ENCODE data around the gene MBOAT2. TPM values are rescaled to one million over a fixed set of nuclear protein-coding genes. Genes with fewer than 3 reads are reported as not detected.
"Not testable (repeated sequence)": the region's sequence is repeated elsewhere in the genome, so short reads cannot be mapped to it uniquely, and the experiment has no call there.

MBOAT2 gene
- total RNA-seq, 6 donors from 2014 or later, result 18.8 to 39.2 (median 24.1) TPM

GRCh38 chr2:8922431-8922830 lies 81.1 kb downstream of the MBOAT2 start:
- no peak for ATAC-seq (ENCODE audit: low FRiP score in 2 of 2)
- Histone ChIP-seq H3K4me1 (peaks cover 0 to 19% (median 11%) of the 10 kb centered on the region in 4 donors), H3K9me3 (no peaks in the 10 kb centered on the region), H3K4me3 (no peak overlapping the region), H3K27me3 (no peaks in the 10 kb centered on the region), H3K36me3 (no peaks in the 10 kb centered on the region), H3K27ac (no peak overlapping the region)
- WGBS, 2 donors, result 93 to 96% methylated on average over 3 of the region's 3 CpGs
- no peak for DNase-seq
- TF ChIP-seq POLR2AphosphoS5 (IDR thresholded peaks at IDR 0.05) (no peak), POLR2A (IDR thresholded peaks at IDR 0.05) (no peak), CTCF (IDR thresholded peaks at IDR 0.05) (no peak), EP300 (IDR thresholded peaks at IDR 0.05) (no peak)

DNA sequence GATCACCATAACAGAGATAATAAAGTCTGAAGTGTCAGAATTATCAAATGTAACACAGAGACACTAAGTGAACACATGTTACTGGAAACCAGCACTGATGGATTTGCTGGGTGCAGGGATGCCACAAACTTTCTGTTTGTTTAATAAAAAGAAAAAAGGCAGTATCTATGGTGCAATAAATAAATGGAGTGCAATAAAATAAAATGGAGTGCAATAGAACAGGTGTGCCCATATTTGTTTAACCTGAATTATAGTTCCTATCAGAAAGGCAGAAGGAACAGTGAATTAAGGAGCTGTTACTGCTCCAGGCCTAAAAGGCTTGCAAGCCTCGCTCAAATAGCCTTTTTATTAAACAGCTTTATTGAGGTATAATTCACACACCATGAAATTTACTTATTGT lies 85.1 kb downstream of the MBOAT2 start:
- WGBS, 2 donors, result 92 to 93% methylated on average over 1 of the region's 1 CpG
- H3K9me3 ChIP-seq, result no peaks in the 10 kb centered on the region
- no peak for DNase-seq
- no peaks in the 10 kb centered on the region for H3K27me3 ChIP-seq
- H3K27ac ChIP-seq, result no peak overlapping the region
- no peak for TF ChIP-seq POLR2A (IDR thresholded peaks at IDR 0.05)
- no peak for TF ChIP-seq CTCF (IDR thresholded peaks at IDR 0.05)
- TF ChIP-seq EP300 (IDR thresholded peaks at IDR 0.05), result no peak
- TF ChIP-seq POLR2AphosphoS5 (IDR thresholded peaks at IDR 0.05), result no peak
- peaks cover 0 to 7% (median under 1%) of the 10 kb centered on the region in 4 donors for H3K4me1 ChIP-seq
- no peak for ATAC-seq (ENCODE audit: low FRiP score in 2 of 2)
- no peak overlapping the region for H3K4me3 ChIP-seq
- H3K36me3 ChIP-seq, result no peaks in the 10 kb centered on the region

GRCh38 chr2:8915941-8916340 lies 87.5 kb downstream of the MBOAT2 start:
- no peaks in the 10 kb centered on the region for H3K27me3 ChIP-seq
- no peaks in the 10 kb centered on the region for H3K4me1 ChIP-seq
- DNase-seq (no peak), ATAC-seq (ENCODE audit: low FRiP score in 2 of 2) (no peak)
- no peak overlapping the region for H3K27ac ChIP-seq
- H3K4me3 ChIP-seq, result no peak overlapping the region
- TF ChIP-seq EP300 (IDR thresholded peaks at IDR 0.05) (no peak), POLR2A (IDR thresholded peaks at IDR 0.05) (no peak), CTCF (IDR thresholded peaks at IDR 0.05) (no peak)
- no peaks in the 10 kb centered on the region for H3K36me3 ChIP-seq
- WGBS, 2 donors, result 95 to 96% methylated on average over 4 of the region's 4 CpGs
- no peaks in the 10 kb centered on the region for H3K9me3 ChIP-seq

GRCh38 chr2:8913767-8914166 lies 89.7 kb downstream of the MBOAT2 start:
- not testable (repeated sequence) for H3K9me3 ChIP-seq; DNase-seq; H3K36me3 ChIP-seq; H3K27ac ChIP-seq; H3K4me1 ChIP-seq; H3K27me3 ChIP-seq; H3K4me3 ChIP-seq; ATAC-seq (ENCODE audit: low FRiP score in 2 of 2)
- WGBS, 2 donors, result 93 to 95% methylated on average over 5 of the region's 5 CpGs

- WGBS, 2 donors, result 90 to 93% methylated on average over 3 of the region's 3 CpGs
- Histone ChIP-seq H3K9me3 (no peaks in the 10 kb centered on the region), H3K36me3 (peaks cover 0 to 4% (median 0%) of the 10 kb centered on the region in 4 donors), H3K27ac (no peak overlapping the region), H3K4me3 (no peak overlapping the region), H3K4me1 (no peaks in the 10 kb centered on the region), H3K27me3 (no peaks in the 10 kb centered on the region)
- DNase-seq, result no peak
- no peak for ATAC-seq (ENCODE audit: low FRiP score in 2 of 2)
- TF ChIP-seq CTCF (IDR thresholded peaks at IDR 0.05) (no peak), POLR2AphosphoS5 (IDR thresholded peaks at IDR 0.05) (no peak), POLR2A (IDR thresholded peaks at IDR 0.05) (no peak)
Observed at GRCh38 chr2:8907764-8908288, 95.7 kb downstream of the MBOAT2 start.

DNA sequence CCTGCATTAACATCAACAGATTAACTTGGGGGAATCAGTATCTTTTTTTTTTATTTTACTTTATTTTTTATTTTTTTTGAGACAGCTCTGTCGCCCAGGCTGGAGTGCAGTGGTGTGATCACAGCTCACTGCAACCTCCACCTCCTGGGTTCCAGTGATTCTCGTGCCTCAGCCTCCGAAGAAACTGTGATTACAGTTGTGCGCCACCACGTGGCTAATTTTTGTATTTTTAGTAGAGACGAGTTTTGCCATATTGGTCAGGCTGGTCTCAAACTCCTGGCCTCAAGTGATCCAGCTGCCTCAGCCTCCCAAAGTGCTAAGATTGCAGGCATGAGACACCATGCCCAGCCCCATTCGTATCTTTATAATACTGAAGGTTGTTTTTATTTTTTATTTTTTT lies 99.6 kb downstream of the MBOAT2 start:
- ATAC-seq (ENCODE audit: low FRiP score in 2 of 2); H3K9me3 ChIP-seq; H3K4me1 ChIP-seq; DNase-seq; H3K27ac ChIP-seq; H3K27me3 ChIP-seq; H3K4me3 ChIP-seq: not testable (repeated sequence)
- WGBS, 2 donors, result 92 to 95% methylated on average over 7 of the region's 7 CpGs
- peaks cover 0 to 13% (median 2%) of the 10 kb centered on the region in 4 donors for H3K36me3 ChIP-seq

DNA sequence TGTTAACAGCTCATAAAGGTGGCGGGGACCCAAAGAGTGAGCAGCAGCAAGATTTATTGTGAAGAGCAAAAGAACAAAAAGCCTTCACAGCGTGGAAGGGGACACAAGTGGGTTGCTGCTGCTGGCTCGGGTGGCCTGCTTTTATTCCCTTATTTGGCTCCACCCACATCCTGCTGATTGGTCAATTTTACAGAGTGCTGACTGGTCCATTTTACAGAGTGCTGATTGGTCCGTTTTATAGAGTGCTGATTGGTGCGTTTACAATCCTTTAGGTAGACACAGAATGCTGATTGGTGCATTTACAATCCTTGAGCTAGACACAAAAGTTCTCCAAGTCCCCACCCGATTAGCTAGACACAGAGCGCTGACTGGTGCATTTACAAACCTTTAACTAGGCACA lies 100.7 kb downstream of the MBOAT2 start:
- WGBS, 2 donors, result 94 to 98% methylated on average over 7 of the region's 7 CpGs
- DNase-seq, result not testable (repeated sequence)
- H3K36me3 ChIP-seq, result peaks cover 0 to 11% (median 2%) of the 10 kb centered on the region in 4 donors

DNA sequence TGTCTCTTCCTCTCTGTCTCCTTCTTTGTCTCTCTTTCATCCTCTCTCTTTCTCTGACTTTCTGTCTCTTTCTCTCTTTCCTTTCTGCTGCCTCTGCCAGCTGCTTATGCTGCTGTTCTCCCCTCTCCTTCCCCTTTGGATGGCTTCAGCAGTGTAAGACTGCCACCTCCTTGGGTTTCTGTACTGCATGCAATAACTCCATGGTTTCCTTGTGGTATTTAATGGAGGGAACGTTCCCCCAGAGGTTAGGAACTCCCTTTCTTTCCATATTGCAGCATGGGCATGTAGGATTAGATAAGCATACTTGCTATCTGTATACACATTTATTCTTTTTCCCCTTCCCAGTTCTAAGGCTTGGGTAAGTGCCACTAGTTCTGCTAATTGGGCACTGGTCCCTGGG lies 106.3 kb downstream of the MBOAT2 start:
- H3K27me3 ChIP-seq; H3K9me3 ChIP-seq; ATAC-seq (ENCODE audit: low FRiP score in 2 of 2); DNase-seq; H3K4me3 ChIP-seq: not testable (repeated sequence)
- H3K27ac ChIP-seq, result peak overlapping the region in 3 of 4 donors; percentile 15 to 73 (median 69)
- peaks cover 0 to 10% (median 3%) of the 10 kb centered on the region in 4 donors for H3K36me3 ChIP-seq
- WGBS, 2 donors, result 30 to 50% methylated on average over 1 of the region's 1 CpG
- H3K4me1 ChIP-seq, result peaks cover 9 to 28% (median 14%) of the 10 kb centered on the region in 4 donors

More for the DNA sequence above, 100.7 kb downstream of the MBOAT2 start:
- not testable (repeated sequence) for H3K27ac ChIP-seq; H3K4me3 ChIP-seq; H3K27me3 ChIP-seq; H3K9me3 ChIP-seq; H3K4me1 ChIP-seq; ATAC-seq (ENCODE audit: low FRiP score in 2 of 2)

DNA sequence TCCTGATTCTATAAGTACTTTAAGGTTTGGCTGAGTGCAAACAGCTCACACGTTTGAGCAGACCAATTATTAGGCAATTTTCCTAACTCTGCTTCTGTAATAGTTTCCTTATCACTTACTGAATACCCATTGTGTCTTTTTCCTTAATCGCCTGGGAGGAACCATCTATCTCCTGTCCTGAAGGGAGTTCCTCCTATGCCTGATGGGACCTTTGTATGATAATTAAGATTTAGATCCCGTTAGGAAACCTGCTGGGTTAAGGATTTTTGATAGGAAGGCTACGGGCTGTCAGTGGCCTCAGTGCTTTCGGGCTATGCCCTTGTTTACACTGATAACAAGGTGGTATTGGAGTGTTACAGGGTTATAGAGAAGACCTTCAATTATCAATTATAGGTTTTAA lies 106.8 kb downstream of the MBOAT2 start:
- H3K36me3 ChIP-seq; DNase-seq; H3K9me3 ChIP-seq; ATAC-seq (ENCODE audit: low FRiP score in 2 of 2); H3K27me3 ChIP-seq; H3K4me3 ChIP-seq: not testable (repeated sequence)
- Histone ChIP-seq H3K27ac (peak overlapping the region in 3 of 4 donors; percentile 15 to 73 (median 69)), H3K4me1 (peaks cover 9 to 28% (median 14%) of the 10 kb centered on the region in 4 donors)
- WGBS, 2 donors, result 42 to 47% methylated on average over 5 of the region's 5 CpGs
